ENCODE results near the gene KLHL10.

Gene KLHL10

DNA sequence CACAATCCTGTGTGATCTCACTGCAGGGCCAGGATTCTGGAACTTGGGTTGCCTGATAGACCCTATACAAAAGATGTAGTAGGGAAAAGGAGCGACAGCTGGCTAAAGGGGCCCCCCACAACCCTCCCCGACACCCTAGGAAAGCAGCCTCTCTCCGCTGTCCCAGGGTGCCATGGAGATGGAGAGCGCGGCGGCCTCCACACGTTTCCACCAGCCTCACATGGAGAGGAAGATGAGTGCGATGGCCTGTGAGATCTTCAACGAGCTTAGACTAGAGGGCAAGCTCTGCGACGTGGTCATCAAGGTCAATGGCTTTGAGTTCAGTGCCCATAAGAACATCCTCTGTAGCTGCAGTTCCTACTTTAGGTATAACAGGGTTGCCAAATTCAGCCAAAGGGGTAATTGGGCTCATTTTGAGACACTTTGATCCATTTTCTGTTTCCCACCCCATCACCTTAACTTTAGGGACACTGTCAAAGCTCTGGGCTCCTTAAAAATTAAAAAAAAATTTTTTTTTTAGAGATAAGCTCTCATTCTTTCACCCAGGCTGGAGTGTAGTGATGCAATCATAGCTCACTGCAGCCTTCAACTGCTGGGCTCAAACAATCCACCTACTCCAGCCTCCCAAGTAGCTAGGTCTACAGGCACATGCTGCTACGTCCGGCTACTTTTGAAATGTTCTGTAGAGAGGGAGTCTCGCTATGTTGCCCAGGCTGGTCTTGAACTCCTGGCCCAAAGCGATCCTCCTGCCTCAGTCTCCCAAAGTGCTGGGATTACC, at the start of gene KLHL10:
Gene KLHL10, plus strand, starts transcription at position 65 of the 778 bp plus-strand sequence. Its CDS starts 108 bp downstream, at position 173.
- DNase-seq: no peak

DNA sequence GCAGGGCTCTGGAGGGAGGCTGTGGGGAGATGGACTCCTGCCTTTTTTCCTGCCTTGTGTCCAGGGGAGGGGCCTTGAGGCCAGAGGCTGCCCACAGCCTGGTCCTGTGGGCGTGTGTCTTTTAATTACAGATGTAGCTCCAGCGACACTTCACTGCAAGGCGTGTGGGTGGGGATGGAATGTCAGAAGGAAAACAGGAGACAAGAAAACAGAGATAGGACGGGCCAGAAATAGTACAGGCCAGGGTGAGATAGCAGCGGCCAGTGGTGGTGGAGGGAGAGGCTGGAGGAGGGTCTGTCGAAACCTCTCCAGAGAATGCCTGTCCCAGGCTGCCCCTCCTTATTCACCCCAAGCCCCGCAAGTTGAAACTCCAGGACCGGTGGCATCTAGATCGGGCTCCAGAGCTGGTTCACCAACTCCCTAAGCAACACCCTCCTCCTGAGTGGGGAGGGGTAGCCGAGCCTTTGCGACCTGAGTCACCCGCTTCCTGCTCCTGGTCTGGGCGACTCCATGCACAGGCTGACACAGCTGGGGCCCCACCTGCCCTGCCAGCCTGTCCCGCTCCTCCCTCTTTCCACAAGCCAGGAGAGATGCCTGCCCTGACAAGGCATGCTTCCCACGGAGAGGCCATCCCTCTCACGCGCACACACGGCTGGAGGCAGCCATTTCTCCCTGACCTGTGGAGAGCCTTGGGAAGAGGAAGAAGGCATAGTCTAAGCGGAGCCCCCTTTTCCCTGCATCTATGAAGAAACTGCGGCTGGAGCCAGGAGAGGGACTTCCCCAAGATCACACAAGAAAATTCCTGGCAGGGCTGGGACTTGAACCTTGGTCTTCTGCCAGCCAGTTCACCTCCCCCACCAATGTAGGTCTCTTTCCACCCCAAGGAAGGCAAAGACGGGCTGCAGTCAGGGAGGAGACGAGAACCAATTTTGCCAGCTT, 44.5 kb upstream of the KLHL10 start:
- DNase-seq: peak; percentile 21

GRCh38 chr17:41793784-41794539, 43.7 kb upstream of the KLHL10 start:
- no peak for DNase-seq

DNA sequence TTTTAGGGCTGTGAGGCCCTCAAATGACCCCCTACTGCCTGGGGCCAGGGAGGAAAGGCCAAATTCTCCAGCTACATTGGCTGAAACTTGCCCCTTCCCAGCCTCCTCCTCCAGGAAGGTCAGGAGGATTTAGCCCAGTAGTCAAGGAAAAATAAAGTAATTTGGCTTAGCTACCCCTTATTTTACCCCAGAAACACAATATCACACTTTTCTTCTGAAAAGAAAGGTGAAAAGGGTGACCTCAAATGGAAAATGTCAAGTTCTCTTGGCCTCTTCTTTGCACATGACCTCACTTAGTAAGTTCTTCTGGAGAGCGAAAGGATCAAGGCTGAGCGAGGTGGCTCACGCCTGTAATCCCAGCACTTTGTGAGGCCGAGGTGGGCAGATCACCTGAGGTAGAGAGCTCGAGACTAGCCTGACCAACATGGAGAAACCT, 43.1 kb upstream of the KLHL10 start:
- no peak for DNase-seq

DNA sequence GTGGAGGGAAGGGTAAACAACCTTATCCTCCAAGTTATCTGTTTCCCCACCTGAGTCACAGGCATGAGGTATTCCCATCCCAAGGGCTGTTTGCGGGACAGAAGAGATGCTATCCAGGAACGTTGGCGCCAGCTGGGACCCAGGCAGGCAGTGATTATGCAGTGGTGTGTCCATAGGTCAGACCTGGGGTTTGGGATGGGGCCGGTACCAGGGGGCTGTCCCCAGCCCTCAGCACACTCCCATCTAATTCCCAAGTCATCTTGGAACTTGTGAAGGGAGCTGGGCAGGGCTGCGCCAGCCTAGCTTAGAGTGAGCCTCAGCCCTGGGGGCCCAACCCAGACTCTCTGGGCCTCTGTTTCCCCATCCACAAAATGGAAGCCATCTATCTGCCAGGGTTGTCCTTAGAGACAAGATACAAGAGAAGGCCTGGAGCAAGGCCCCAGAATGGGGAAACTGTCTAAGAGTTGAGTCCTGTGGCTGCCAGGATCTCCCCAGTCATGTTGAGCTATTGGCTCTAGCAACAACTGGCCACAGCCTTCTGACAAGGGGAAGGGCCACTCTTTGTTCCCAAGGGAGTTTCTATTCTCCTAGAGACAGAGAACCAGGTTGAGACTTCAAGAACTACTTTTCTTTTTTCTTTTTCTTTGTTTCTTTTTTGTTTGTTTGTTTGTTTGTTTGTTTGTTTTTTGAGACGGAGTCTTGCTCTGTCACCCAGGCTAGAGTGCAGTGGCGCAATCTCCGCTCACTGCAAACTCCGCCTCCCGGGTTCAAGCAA, 41.3 kb upstream of the KLHL10 start:
- no peak for DNase-seq

DNA sequence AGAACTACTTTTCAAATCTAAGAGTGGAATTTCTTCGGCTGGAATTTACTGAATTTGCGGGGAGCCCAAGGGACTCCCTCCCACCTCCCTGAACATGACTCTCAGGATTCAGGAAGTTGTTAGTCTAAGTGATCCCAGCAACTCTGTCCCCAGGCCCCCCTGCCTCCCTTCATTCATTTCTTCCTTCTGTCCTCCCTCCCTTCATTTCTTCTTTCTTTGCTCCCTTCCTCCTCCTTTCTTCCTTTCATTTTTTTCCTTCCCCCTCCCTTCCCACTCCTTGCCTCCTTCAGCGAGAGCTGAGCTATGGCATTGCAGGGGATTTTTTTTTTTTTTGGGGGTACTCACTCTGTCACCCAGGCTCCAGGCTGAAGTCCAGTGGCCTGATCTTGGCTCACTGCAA, 40.2 kb upstream of the KLHL10 start:
- no peak for DNase-seq

DNA sequence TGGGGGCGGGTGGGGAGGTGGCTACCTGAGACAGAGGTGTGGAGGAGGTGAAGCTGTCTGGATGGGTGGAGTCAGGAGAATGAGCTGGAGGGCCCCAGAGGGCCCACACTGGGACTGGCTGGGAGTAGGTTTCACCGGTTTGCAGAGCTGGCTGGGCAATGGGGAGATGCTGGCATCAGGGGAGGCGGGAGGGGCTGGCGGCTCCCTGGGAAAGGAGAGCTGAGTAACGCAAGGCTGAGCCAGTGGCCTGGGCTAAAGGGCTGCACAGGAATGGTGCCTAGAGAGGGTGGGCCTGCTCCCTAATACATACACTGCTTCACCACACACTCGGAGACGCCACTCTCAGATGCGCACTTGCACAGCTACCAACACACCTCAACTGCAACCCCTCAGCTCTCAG, 38.3 kb upstream of the KLHL10 start:
- DNase-seq: no peak

DNA sequence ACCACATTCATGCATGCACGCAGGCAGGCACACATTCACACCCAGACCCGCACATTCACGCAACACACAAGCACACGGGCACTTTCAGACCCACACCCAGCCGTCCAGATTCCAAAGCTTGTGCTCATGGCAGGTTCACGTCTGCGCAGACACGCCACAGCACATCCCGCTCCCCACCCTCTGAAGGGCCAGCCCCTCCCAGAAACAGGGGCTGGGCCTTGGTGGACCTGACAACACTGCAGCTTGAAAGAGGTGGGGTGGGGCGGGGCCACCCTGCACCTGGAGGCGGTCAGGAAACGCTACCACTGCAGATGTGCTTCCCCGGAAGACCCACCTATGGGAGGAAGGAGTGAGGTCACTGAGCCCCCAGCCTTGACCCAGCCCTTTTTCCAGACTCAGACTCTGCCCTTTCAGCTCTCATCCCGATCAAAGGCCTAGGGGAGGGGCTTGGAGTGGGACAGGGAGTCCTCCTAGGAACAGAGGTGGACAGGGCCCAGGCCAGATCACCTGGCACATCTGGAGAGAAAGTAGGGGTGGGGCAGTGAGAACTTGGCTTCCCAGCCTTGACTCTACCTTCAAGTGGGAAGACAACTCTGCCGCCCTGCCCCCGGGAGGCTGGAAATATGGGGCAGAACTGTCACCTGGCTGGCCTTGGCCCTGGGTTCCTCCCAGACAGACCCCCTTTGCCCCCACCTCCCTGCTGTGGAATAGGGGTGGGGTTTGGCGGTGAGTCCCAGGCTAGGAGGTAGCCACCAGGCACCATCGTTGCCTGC, 36.8 kb upstream of the KLHL10 start:
- DNase-seq: peak; percentile 50

GRCh38 chr17:41801374-41802271, 36.0 kb upstream of the KLHL10 start:
- peak; percentile 84 for DNase-seq

GRCh38 chr17:41803049-41804020, 34.3 kb upstream of the KLHL10 start:
- no peak for DNase-seq

GRCh38 chr17:41806685-41807445, 30.8 kb upstream of the KLHL10 start:
- DNase-seq: no peak

DNA sequence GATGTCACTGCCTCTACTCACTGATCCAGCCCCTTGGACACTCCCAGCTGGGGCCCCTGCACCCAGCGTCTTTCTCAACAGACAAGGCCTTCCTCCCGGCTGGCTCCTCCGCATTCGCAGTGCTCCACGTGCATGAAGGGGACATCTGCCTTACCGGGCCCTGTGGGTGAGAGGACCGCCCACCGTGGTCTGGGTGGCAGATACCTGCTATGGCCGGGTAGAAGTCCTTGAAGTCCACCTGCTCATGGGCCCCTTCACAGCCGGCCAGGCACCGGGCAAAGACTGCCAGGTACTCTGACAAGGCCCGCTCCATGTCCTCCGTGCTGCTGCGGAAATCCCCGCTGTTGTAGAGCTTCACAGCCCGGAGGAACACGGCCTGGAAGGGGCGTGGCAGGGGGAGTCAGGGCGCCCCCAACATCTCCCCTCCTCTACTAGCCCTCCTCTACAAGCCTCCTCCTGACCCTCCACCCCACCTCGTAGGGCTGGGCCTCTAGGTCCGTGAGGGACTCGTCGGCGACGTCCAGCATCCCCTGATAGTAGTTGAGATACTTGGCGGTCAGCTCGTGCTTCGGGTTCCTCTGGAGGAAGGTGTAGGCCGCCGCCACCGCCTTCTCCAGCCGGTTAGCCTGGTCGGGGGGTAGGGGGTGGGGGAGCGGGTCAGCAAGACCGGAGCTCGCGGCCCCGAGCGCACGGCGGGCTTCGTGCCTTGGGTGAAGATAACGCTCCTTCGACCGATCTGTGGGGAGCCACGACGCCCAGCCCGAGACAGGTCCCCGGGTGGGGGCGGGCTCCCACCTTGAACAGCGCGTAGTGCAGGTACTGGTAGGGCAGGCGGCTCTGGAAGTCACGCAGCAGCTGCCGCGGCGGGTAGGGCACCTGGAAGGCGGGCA, 26.7 kb upstream of the KLHL10 start:
- DNase-seq: no peak

- peak; percentile 79 for DNase-seq
These were observed 25.9 kb upstream of the KLHL10 start, which contains the start of gene P3H4 for GRCh38 chr17:41811549-41812380. Gene P3H4, minus strand, starts transcription at chr17:41811949. Its CDS starts 34 bp downstream, at chr17:41811915.

GRCh38 chr17:41812381-41813151, 25.1 kb upstream of the KLHL10 start, which contains the start of gene FKBP10:
Gene FKBP10, plus strand, starts transcription at chr17:41813004. Its CDS starts 31 bp downstream, at chr17:41813035.
- peak; percentile 40 for DNase-seq

DNA sequence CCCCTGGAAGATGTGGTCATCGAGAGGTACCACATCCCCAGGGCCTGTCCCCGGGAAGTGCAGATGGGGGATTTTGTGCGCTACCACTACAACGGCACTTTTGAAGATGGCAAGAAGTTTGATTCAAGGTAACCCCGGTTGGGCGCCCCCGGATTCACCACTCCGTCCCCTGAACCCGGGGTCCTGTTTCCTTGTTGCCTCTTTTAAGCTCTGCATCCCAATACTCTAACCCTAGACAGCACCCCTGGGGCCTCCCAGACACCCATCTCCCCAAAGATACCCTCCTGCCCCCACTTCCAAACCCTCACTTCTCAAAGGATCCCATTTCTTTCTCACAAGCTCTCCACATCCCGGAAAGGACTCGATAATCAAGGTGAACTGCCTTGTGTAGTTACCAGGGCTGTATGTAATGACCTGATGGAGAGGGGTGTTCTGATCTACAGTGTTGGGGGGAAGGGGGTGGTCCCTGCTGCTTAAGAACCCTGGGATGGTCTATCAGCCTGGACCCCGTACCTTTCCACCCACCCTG, 24.4 kb upstream of the KLHL10 start:
- no peak for DNase-seq

All from CD4-positive, alpha-beta T cell treated with Interleukin-6 for 4 hours (primary cell).